ENCODE measurements around the gene DNAI1.

The DNAI1 gene

DNA sequence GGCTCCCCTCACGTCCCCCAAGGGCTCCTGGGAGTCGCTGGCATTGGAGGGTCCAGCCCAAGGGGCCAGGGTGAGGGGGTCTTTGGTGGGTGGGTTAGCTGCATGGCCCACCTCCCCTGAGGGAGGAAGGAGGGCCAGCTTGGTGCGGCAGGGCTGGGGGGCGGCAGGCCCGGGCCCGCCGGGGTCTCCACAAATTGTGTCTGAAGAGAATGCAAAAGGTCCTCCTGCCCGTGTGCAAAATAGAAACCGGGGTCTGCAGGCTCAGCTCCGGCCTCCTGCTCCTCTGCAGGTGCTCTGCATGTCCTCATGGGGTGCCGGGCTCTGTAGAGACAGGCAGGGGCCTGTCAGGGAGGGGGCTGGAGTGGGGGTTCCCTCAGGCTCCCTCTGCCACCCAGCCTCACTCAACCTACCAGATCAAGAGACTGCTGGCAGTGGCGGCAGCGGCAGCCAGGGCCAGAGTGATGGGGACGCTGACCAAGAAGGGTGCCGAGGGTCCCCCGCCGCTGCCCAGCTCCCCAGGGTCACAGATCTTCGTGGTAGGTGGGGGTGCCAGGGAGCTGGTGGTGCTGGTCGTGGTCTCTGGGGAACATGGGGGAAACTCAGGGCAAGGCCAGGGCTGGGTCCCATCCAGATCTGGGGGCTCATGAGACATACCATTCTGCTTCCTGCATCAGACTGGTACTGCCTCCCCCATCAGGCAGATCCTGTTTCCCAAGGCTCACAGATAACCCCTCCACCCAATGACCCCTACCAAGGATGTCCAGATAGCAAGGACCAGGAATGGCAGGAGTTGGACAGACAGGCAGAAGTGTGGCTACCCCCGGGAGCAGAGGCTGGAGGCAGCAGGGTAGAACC, 93.4 kb downstream of the DNAI1 start:
- no peak for DNase-seq (ENCODE audit: extremely low read depth, low read depth)
- no peak overlapping the region for H3K4me3 ChIP-seq (replicated peaks; ENCODE audit: low read depth, low read length)

DNA sequence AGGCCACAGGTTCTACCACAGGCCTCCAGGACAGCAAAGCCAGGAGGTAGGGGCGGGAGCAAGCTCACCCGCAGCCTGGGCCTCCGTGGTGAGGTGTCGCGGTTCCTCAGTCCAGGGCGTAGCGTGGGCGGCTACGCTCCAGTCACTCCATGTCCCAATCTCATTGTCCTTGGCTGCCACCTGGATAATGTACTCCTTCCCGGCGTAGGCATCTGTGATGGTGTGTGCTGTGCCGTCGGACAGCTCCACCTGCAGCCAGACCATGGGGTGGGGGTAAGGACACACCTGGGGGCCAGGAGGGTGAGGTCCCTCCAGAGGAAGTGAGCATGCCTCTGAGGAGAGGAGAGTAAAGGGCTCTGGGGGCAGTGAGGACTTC, 94.0 kb downstream of the DNAI1 start:
- no peak overlapping the region for H3K4me3 ChIP-seq (replicated peaks; ENCODE audit: low read depth, low read length)
- no peak for DNase-seq (ENCODE audit: extremely low read depth, low read depth)
- TF ChIP-seq CTCF (IDR thresholded peaks at IDR 0.05; ENCODE audit: low read depth, low read length, missing control alignments): no peak

More for the DNA sequence above, 93.4 kb downstream of the DNAI1 start:
- TF ChIP-seq CTCF (IDR thresholded peaks at IDR 0.05; ENCODE audit: low read depth, low read length, missing control alignments): no peak

DNA sequence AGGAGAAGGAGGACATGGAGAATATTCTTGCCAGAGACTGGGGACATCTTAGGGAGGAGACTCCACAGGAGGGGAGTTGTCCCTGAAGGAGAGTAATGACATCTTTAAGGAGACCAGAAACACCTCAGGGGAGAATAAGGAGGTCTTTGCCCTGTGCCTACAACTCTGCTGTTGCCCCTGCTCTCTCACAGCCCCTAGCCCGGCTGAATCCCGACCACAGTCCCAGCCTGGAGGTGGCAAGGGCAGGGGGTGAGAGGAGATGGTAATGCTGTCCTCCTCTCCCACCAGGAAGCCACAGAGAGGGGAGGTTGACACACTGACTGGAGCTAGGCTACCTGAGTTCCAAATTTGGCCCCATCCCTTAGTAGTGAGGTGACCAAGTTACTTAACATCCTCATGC, 94.4 kb downstream of the DNAI1 start:
- no peak for DNase-seq (ENCODE audit: extremely low read depth, low read depth)
- no peak overlapping the region for H3K4me3 ChIP-seq (replicated peaks; ENCODE audit: low read depth, low read length)
- no peak for TF ChIP-seq CTCF (IDR thresholded peaks at IDR 0.05; ENCODE audit: low read depth, low read length, missing control alignments)

DNA sequence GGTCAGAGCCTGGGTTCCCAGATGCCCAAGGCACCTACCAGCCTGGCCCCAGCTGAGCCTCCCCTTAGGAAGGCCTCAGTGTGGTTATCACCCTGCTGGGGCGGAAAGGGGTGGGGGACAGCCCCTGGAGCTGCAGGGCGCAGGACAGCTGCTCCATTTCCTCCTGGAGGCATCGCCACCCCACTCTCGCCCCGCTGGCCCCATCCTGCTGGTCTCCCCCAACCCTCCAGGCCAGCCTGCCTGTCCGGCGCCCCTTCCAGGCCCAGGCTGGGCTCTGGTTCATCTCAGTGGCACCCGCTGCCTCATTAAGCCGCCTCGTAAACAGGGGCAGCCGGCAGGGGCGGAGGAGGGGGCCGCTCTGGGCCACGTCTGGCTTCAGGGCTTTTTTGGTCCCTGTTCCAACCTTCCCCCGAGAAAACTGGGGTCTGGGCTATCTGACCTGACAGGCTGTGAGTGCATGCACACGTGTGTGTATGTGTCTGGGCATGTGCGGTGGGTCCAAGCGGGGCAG, 95.0 kb downstream of the DNAI1 start:
- no peak for TF ChIP-seq CTCF (IDR thresholded peaks at IDR 0.05; ENCODE audit: low read depth, low read length, missing control alignments)
- DNase-seq (ENCODE audit: extremely low read depth, low read depth): no peak
- H3K4me3 ChIP-seq (replicated peaks; ENCODE audit: low read depth, low read length): no peak overlapping the region

GRCh38 chr9:34554211-34555001, 95.8 kb downstream of the DNAI1 start:
- no peak for TF ChIP-seq CTCF (IDR thresholded peaks at IDR 0.05; ENCODE audit: low read depth, low read length, missing control alignments)
- H3K4me3 ChIP-seq (replicated peaks; ENCODE audit: low read depth, low read length): no peak overlapping the region
- no peak for DNase-seq (ENCODE audit: extremely low read depth, low read depth)

DNA sequence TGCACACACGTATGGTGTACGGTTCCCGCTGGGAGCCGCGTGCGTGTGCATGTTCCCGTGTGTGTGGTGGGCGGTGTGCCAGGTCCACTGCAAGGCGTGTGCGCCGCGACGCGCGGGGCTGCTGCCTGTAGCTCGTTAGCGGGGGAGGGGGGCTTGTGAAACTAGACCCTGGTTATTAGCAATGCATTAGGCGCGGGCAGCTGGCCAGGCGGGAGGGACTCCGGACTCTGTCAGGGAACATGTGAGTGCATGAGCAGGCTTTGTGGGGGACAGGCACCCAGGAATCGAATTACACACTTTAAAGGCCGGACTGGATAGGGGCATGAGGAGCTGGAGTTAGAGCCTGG, 96.4 kb downstream of the DNAI1 start:
- TF ChIP-seq CTCF (IDR thresholded peaks at IDR 0.05; ENCODE audit: low read depth, low read length, missing control alignments): no peak
- no peak for DNase-seq (ENCODE audit: extremely low read depth, low read depth)

More for the DNA sequence above, 96.4 kb downstream of the DNAI1 start:
- H3K4me3 ChIP-seq (replicated peaks; ENCODE audit: low read depth, low read length): no peak overlapping the region
